GM19452 (cell line): ENCODE results near the gene ZEB2.

ENCODE experiments used
- ATAC-seq: cut with Tn5 transposase; IDR thresholded peaks from one replicate; pipeline ENCODE4 v1.9.1; 2021; ENCODE audit not compliant: unreplicated experiment

The ZEB2 gene

GRCh38 chr2:144513388-144514101 is 6.4 kb downstream of the ZEB2 start:
- ATAC-seq = no peak

DNA sequence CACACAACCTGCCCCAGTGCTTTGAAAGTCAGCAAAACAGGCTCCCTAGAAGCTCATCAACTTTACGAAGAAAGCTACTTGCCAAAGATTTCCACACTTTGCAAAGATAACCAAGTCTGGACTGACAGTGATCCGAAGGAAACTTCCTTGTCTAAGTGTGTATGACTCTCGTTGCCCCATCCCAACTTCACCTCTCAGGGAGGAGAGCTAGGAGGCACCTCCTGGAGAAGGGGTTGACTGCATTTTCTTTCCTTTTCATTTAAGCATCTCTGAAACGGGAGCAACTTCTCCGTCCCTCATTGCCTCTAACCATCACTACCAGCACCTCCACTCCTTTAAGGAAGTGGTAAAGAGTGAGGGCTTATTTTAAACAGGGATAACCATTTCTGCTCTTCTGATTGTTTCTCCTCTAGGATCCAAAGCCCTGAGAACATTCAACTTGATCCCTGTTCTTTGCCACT is 7.0 kb downstream of the ZEB2 start:
- ATAC-seq = no peak

- no peak for ATAC-seq
Measured at GRCh38 chr2:144512470-144512869, 7.4 kb downstream of the ZEB2 start.

DNA sequence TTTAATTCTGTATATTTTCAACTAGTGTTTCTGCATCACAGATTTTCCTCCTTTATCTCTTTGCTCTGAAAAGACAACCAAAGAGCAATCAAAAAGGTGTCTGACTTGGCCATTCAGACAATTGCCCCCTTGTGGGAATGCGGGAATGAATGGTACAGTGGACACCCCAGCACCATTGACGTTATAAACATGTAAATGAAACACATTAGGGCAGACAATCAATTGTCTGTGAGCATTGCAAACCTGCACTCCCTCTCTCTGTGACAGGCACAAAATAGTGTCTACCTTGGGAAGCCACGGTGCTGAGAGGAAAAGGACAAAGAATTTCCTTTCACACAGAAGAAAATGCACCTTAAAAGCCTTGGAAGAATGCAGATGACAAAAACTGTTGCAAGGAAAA is 8.0 kb downstream of the ZEB2 start:
- ATAC-seq = no peak

GRCh38 chr2:144511226-144511810 is 8.6 kb downstream of the ZEB2 start:
- ATAC-seq = no peak

DNA sequence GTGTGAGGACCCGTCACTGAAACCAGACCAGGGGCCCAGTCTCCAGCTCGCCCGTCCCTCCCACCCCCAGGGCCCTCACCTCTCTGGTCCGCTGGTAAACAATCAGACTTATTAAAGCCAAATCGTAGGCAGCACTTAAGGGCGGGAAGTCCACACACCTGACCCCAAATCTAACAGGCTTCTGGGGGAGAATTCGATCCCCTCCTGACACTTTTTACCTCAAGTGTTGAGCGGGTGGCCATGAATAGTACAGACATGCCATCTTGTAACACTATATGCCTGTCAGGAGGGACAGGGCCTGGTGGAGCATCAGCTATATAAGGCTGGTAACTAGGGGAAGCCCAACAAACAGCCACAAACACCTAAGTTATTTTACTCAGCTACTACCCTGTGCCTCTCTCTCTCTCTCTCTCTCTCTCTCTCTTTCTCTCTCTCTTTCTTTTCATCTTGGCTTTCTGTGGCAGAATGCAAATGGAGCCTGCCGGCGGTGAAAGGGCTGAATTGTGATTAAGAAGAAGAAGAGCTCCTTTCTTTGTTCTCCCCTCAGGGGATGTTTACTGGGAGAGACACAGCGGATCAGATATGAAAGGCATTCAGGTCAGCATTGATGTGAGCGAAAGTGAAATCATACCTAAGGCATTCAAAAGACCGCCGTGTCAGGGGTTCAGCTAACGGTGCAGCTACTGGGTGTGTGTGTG is 9.5 kb downstream of the ZEB2 start:
- peak; percentile 70 for ATAC-seq

DNA sequence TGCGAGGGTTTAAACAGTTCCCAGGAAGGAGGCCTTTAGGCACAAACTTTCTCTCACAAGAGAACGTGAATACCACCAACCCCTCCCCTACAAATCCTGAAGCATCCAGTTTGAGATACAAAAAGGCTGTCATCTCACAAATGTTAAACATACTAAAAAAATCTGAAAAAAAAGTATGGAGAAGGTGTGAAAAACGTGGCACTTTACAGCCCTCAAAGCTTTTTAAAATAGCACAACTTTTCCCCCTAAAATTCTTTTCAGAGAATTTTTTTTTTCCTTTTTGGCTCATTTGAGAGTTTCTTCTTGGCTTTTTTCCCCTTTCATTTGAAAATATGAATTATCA is 10.1 kb downstream of the ZEB2 start:
- ATAC-seq = no peak

GRCh38 chr2:144509001-144509878 is 10.7 kb downstream of the ZEB2 start:
- ATAC-seq = no peak

- peak; percentile 31 for ATAC-seq
Measured at GRCh38 chr2:144508172-144508851, 11.6 kb downstream of the ZEB2 start.

DNA sequence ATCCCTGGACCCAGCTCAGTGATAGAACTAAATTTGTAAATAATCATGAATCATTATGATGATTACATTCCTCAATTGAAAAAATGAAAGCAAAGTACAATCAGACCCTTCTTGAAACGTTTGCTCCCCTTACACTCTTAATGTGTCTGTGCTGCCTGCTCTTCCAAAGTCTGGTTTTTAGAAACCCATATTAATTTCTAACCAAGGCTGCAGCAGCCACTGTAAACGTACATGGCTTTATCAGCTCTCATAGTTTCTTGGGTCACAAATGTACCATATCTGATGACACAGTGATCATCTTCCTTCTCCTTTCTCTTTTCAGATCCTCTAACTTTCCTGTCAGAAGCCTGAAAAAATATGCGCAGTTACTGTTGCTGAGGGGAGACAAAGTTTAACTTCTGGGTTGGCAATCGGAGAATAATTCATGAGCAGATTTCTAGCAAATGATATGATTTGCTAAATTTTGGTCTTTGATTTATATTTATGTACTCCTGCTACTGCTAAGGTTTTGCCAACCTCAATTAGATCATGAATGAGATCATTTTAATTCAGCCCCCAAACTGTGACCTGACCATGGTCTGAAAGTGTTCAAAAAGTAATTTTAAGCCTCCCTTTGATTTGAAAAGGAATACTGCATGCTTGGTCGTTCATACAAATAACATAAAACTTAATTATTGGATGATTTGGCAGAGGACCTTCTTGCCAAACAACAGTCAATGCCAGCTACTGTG is 12.3 kb downstream of the ZEB2 start:
- ATAC-seq = no peak

DNA sequence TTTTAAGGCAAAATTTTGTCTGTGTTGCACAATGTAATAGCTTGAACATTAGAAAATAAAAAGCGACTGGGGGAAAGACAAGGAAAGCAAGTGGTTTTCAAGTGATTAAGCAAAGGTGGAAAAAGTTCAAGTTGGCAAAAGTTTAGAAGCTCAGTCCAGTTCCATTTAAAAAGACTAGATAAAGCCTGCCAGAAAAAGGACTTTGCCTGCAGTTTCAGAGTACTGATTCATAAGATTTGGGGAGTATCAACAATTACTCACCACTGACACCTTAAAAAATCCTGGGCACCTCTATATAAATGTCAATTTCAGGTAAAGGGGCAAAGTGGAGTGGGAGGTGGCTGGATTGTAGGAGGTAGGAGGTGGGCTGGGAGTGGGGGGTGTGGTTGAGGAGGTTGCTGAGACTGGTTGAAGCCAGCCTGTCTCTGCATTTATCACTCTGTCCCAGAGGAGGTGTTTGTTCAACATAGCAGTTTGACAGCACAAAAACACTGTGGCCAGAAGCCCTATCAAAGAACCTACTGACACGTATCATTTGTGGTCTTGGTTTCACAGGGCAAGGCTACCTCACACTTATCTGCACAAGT is 14.6 kb downstream of the ZEB2 start:
- ATAC-seq = no peak

DNA sequence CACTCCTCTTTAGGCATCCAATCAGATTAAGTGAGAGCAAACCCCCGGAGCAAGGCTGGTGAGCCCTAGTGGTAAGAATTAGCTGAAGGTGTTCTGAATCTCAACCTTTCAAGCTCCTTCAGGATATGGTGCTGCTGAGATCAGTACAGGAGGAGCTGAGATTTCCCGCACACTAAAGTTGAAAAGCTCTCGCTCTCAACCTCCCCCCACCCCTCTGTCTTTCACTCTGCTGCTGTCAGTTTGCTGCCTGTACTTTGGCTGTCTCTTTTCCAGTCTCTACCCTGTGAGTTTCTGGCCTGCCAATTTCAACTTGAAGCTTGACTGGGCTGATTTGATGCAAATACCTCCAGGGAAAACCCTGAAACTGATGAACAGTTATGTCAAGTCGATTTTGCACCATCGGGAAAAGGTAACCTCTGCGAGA is 15.7 kb downstream of the ZEB2 start:
- no peak for ATAC-seq

- no peak for ATAC-seq
Measured at GRCh38 chr2:144503242-144503641, 16.7 kb downstream of the ZEB2 start.

GRCh38 chr2:144502369-144502768 is 17.6 kb downstream of the ZEB2 start:
- ATAC-seq = no peak

GRCh38 chr2:144501627-144502026 is 18.3 kb downstream of the ZEB2 start:
- no peak for ATAC-seq

DNA sequence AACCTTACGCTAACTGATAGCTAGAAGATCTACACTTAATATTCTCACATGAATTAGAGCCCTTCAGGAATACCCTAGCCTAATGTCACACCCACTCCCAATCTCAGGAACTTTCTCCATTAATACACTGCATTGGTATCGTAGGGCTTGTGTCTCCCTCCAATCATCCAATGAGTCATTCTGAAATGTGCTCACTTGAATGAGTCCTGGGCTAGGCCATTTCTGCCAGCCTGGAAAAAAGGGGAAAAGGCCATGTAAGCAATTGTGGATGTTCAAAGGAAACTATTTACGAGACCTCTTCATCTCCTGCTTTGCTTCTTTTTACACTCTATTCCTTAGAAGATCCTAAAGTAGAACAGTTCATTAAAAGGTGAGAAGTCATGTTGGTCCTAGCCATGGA is 18.8 kb downstream of the ZEB2 start:
- ATAC-seq = no peak

DNA sequence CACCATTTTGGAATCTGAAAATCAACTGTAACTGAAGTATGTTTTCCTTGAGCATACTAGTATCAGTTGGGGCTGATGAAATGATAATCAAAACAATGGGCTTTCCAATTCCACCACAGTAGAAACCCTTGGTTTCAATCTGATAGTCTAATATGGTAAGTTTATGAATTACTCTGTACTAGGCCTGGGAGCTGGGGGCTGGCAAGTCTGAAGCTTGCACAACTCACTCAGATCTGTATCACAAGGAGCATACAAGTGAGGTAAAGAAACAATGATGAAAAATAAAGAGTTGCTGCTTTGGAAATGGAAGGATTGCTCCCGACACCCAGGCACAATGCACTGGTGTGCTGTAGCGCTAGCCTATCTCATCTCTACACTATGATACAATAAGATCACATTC is 19.4 kb downstream of the ZEB2 start:
- ATAC-seq = no peak

DNA sequence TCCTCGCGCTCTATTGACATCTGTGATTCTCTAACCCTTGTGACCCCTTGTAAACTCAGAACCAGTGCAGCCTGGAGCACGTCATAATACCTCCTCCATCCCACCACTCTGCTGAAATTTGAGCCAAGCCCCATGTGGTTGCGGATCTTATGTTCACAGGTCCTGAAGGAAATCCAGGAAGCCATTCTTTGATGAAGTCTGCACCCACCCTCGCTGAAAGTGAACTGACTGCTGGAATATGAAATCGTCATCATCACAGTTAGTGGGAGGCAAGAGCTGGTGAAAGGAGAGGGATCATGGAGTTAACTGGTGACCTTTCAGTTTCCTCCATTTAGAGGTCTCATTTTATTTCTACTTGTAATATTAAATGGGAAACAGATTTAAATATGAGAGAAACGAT is 21.6 kb downstream of the ZEB2 start:
- no peak for ATAC-seq

- no peak for ATAC-seq
Measured at GRCh38 chr2:144496977-144497598, 22.8 kb downstream of the ZEB2 start.
